GM19099 (cell line): ENCODE measurements around the gene SHC3.

Experiments used
- POLR2A ChIP-seq: IDR thresholded peaks from 3 replicates; pipeline ENCODE4 v1.6.1; 2011; ENCODE audit warnings: low read depth; ENCODE audit not compliant: insufficient read length; ENCODE audit errors: extremely low read depth

The SHC3 gene

GRCh38 chr9:89168901-89169813 lies 9.5 kb downstream of the SHC3 start:
- no peak for TF ChIP-seq POLR2A

DNA sequence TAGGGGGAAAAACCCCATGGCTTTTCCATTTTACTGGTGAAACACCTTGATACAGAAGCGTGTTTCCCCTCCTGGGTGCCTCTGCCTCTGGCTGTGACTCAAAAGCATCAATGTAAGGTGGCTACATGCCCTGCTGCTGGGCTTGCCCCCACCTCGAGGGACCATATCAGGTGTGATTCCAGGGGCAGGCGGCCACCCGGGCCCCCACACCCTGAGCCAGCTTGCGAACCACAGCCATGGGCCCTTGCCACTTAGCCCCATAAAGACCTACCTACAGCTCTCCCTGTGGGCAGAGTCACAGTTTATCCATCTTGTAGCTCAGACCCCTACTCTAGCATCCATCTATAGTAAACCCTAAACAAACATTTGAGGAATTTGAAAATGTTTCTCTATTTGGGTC lies 10.8 kb downstream of the SHC3 start:
- TF ChIP-seq POLR2A, result no peak

DNA sequence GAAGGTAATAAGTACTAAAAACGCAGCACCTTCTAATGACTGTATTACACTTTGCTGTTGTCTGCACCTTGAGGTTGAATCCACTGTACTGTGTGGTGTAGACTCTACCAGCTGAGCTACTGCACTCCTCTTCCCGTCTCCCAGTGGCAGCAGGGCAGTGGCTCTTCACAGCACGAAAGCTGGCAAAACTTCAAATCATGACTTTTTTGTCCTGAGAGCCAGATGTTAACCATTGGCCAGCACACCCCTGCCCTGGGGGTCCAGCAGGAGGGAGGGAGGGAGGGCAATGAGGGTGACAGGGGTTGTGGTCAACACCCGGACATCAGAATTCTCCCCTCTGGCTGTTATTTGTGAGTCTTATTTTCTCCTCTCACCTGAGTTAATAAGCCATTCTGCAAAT lies 11.8 kb downstream of the SHC3 start:
- TF ChIP-seq POLR2A, result no peak

DNA sequence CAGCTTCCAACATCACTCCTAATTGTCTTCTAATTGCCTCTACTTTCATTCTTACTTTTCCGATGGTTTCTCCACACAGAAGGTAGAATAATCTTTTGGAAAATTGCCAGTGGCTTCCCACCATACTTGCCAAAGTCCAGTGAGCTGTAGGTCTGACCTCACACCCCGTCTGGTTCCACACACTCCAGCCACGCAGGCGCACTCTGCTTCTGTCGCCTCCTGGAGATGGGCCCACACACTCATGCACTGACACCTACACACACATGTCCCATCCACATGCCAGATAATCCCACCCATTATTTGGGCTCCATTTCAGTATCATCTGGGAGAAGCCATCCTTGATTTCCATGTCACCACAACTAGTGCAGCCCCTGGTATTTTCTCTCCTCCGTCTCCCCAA lies 12.7 kb downstream of the SHC3 start:
- no peak for TF ChIP-seq POLR2A

DNA sequence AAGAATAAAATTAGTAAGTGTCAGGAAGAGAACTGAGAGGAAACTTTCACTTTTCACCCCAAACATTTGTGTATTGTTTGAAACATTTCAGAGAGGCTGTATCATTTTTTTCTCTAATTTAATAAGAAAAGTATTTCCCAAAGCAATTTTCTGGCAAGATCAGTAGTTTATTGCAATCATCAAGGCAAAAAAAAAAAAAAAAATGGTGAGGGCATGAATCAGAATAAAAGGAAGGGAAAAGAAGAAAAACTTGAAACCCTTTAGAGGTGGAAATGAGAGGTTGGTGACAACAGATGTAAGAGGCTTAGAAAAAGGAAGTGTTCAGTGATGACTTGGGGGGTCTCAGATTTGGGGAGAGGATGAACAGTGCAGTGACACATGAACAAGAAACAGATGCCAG lies 13.3 kb downstream of the SHC3 start:
- no peak for TF ChIP-seq POLR2A

- no peak for TF ChIP-seq POLR2A
Measured at GRCh38 chr9:89161221-89161620, 17.4 kb downstream of the SHC3 start.

DNA sequence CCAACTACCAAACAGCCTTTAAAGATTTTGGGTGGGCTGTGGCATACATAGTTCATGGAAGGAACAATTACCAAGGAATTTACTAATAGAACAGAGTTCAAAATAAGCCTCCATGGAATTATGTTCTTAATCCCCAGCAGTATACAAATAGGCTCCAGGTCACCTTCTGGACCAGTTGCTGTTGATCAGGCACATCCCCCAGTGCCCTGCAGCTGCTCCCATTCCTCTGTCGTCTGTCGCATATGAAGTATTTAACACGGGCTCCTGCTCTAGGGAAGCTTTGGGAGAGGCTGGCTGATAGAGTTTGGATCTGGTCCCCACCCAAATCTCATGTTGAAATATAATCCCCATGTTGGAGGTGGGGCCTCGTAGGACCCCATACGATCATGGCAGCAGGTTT lies 17.8 kb downstream of the SHC3 start:
- TF ChIP-seq POLR2A, result no peak

GRCh38 chr9:89154651-89155336 lies 23.8 kb downstream of the SHC3 start:
- no peak for TF ChIP-seq POLR2A

DNA sequence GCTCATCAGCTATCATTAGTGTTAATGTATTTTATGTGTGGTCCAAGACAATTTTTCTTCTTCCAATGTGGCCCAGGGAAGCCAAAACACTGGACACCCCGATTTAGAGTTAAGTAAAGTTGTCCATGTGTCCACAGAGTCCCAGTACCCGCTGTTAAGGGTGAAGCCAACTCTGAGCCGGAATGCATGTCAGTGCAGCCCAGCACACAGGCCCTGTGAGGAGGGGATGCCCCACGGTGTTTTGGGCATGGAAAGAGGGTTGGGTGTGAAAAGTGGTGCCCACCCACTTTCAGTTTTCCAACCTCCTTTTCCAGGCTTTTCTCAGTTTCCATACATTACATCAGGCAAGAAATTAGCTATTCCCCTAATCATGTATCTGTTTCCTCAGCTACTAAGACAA lies 24.4 kb downstream of the SHC3 start:
- no peak for TF ChIP-seq POLR2A

DNA sequence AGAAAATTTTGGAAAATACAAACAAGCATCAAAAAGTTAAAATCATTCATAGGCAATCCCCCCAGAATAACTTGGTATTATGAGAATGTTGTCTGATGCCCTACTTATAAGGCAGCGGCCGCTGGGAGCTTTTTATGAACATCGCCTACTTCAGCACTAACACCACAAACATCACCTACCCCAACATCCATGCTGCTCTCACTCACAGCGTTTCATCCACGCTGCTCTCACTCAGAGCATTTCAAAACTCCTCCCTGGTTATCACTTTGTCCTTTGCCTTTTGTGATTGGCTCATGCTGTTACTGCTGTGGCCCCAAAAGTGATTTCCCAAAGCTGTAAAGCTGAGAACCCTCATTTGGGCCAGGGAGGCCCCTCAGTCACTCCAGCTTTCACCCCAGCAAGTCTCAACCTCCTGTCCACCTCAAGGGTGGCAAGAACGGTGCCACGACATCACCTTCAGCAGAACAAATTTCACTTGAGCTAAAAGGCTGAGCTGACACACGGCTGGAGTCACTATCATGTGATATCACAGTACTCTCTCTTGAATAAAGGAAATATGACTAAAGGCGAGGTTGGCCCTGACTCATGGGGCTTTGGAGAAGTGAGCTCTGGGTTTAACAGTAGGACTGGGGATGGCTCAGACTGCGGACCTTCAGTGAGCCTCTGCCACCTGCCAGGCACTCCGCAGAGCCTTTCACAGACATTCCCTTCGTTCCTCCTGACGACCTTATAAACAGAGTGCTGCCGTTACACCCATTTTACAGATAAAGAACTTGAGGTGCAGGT lies 25.2 kb downstream of the SHC3 start:
- no peak for TF ChIP-seq POLR2A

- TF ChIP-seq POLR2A, result no peak
Measured at GRCh38 chr9:89149726-89150125, 28.9 kb downstream of the SHC3 start.

DNA sequence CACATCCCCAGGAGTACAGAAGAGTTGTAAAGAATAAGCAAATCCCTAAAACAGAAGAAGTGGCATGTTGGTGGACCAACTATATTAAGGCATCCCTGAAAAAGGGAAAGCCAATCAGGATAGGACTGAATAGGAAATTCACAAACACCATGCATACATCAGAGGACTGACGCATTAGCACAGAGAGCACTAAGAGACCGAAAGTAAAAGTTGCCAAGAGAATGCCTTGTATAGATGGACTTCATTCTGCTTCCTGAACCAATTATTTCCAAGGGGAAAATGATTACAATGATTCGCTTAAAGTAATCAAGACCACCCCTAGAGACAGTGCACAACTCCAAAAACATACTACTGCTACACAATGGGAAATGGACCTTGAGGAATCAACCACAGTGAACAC lies 33.5 kb downstream of the SHC3 start:
- TF ChIP-seq POLR2A, result no peak

DNA sequence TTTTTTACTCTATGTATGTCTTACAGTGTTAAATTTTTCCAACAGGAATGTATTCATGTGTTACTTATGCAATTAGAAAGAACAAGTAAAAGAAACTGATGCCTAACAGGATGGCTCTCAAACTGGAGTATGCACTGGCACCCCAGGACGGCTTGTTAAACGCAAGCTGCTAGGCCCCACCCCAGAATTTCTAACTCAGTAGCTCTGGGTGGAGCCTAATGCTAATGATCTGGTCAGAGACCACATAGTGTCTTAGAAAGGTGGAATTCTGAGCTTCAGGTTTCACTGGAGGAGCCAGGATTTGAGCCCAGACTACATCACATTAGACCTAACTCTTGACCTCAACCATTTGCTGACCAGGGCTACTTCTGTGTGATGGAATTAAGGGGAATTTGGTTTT lies 34.4 kb downstream of the SHC3 start:
- no peak for TF ChIP-seq POLR2A

GRCh38 chr9:89143266-89143665 lies 35.4 kb downstream of the SHC3 start:
- TF ChIP-seq POLR2A, result no peak

- TF ChIP-seq POLR2A, result no peak
Measured at GRCh38 chr9:89139455-89139854, 39.2 kb downstream of the SHC3 start.
